Measurements from ENCODE around the gene ZC3H13. TPM values are rescaled to one million over a fixed set of nuclear protein-coding genes. Genes with fewer than 3 reads are reported as not detected.
A peak's percentile ranks its signal among the peaks of the same experiment; 100 is the strongest.

Gene ZC3H13
- 10 to 100 TPM; 14.7 to 20.7 (median 17.1) TPM for total RNA-seq

GRCh38 chr13:46052319-46053161 is at the start of gene ZC3H13:
Gene ZC3H13 (minus strand): TSS chr13:46052746. CDS start chr13:46045507, 7,239 bp downstream.
- ATAC-seq, result peak; percentile 100
- in situ Hi-C loops (cut with MboI; ENCODE audit: low sequenced_read_pairs in 4 of 4), result no loop called here
- intact Hi-C loops (cut with DNase I; ENCODE audit: low total_unique reads), result loop anchor here (1.0 to 5.0 kb wide), 2 partner anchors 173 to 245 kb away; no protein-coding TSS in a partner anchor
- Histone ChIP-seq H3K27ac (peak within 1 kb of the TSS; percentile 88 to 96 (median 92)), H3K27me3 (no peaks in the 10 kb centered on the region), H3K4me3 (peak within 1 kb of the TSS; percentile 84 to 97 (median 90)), H3K36me3 (no peaks in the 10 kb centered on the region), H3K9me3 (no peaks in the 10 kb centered on the region), H3K4me1 (peaks cover 27 to 28% of the 10 kb centered on the region in 2 donors)
- TF ChIP-seq POLR2A (IDR thresholded peaks at IDR 0.05) (peak; percentile 58 to 61), CTCF (IDR thresholded peaks at IDR 0.05 in 4 of 5, conservative IDR thresholded peaks at IDR 0.05 in 1 of 5) (peak; percentile 24 to 52 (median 48))
- DNase-seq, result peak; percentile 88 to 91

GRCh38 chr13:46102255-46102605 is 49.7 kb upstream of the ZC3H13 start:
- in situ Hi-C loops (cut with MboI; ENCODE audit: low sequenced_read_pairs in 4 of 4), result no loop called here
- no peak overlapping the region for H3K27ac ChIP-seq
- ATAC-seq, result no peak
- H3K4me1 ChIP-seq, result peaks cover 0 to 6% of the 10 kb centered on the region in 2 donors
- H3K27me3 ChIP-seq, result no peaks in the 10 kb centered on the region
- no peaks in the 10 kb centered on the region for H3K9me3 ChIP-seq
- no peak overlapping the region for H3K4me3 ChIP-seq
- no peaks in the 10 kb centered on the region for H3K36me3 ChIP-seq
- no peak for DNase-seq
- intact Hi-C loops (cut with DNase I; ENCODE audit: low total_unique reads), result no loop called here
- TF ChIP-seq CTCF (IDR thresholded peaks at IDR 0.05 in 4 of 5, conservative IDR thresholded peaks at IDR 0.05 in 1 of 5), result no peak
- TF ChIP-seq POLR2A (IDR thresholded peaks at IDR 0.05), result no peak

GRCh38 chr13:46101484-46102254 is 49.1 kb upstream of the ZC3H13 start:
- DNase-seq (no peak), ATAC-seq (no peak)
- H3K4me1 ChIP-seq, result peaks cover 0 to 6% of the 10 kb centered on the region in 2 donors
- in situ Hi-C loops (cut with MboI; ENCODE audit: low sequenced_read_pairs in 4 of 4) (no loop called here), intact Hi-C loops (cut with DNase I; ENCODE audit: low total_unique reads) (no loop called here)
- H3K9me3 ChIP-seq, result no peaks in the 10 kb centered on the region
- H3K27me3 ChIP-seq, result no peaks in the 10 kb centered on the region
- TF ChIP-seq POLR2A (IDR thresholded peaks at IDR 0.05), result no peak
- TF ChIP-seq CTCF (IDR thresholded peaks at IDR 0.05 in 4 of 5, conservative IDR thresholded peaks at IDR 0.05 in 1 of 5), result no peak
- no peaks in the 10 kb centered on the region for H3K36me3 ChIP-seq
- no peak overlapping the region for H3K4me3 ChIP-seq
- no peak overlapping the region for H3K27ac ChIP-seq

GRCh38 chr13:46101002-46101401 is 48.5 kb upstream of the ZC3H13 start:
- ATAC-seq (no peak), DNase-seq (no peak)
- Histone ChIP-seq H3K27me3 (no peaks in the 10 kb centered on the region), H3K9me3 (no peaks in the 10 kb centered on the region), H3K4me1 (peaks cover 0 to 6% of the 10 kb centered on the region in 2 donors), H3K36me3 (no peaks in the 10 kb centered on the region), H3K27ac (no peak overlapping the region), H3K4me3 (no peak overlapping the region)
- in situ Hi-C loops (cut with MboI; ENCODE audit: low sequenced_read_pairs in 4 of 4), result no loop called here
- TF ChIP-seq CTCF (IDR thresholded peaks at IDR 0.05 in 4 of 5, conservative IDR thresholded peaks at IDR 0.05 in 1 of 5) (no peak), POLR2A (IDR thresholded peaks at IDR 0.05) (no peak)
- intact Hi-C loops (cut with DNase I; ENCODE audit: low total_unique reads), result no loop called here

All from gastrocnemius medialis (tissue), 4 donors.